Parathyroid adenoma (tissue), 2 donors: ENCODE results near the gene NPIPA1.
"Not testable (repeated sequence)": the region's sequence is repeated elsewhere in the genome, so short reads cannot be mapped to it uniquely, and the experiment has no call there.

Source experiments
- H2AFZ ChIP-seq: fragments of 300-600 bp; sonication (generic); one replicate; pipeline ENCODE4 v1.7.0; 2017; ENCODE audit warnings: antibody characterized with exemption, mild to moderate bottlenecking
- H3K27ac ChIP-seq: fragments of 300-600 bp; sonication (generic); one replicate; pipeline ENCODE4 v1.7.0; 2017
- H3K27me3 ChIP-seq: fragments of 300-600 bp; sonication (generic); one replicate; pipeline ENCODE4 v1.7.0; 2017; ENCODE audit warnings: low read length; ENCODE audit not compliant: control insufficient read depth, insufficient read depth
- H3K36me3 ChIP-seq: fragments of 300-600 bp; sonication (generic); one replicate; pipeline ENCODE4 v1.7.0; 2017; ENCODE audit warnings: low read length; ENCODE audit not compliant: control insufficient read depth, insufficient read depth
- H3K4me1 ChIP-seq: fragments of 300-600 bp; sonication (generic); one replicate; pipeline ENCODE4 v1.7.0; 2017; ENCODE audit warnings: control low read depth
- H3K4me2 ChIP-seq: fragments of 300-600 bp; sonication (generic); one replicate; pipeline ENCODE4 v1.7.0; 2017; ENCODE audit warnings: low read length
- H3K4me3 ChIP-seq: fragments of 300-600 bp; sonication (generic); one replicate; pipeline ENCODE4 v1.7.0; 2017; ENCODE audit warnings: low read depth, low read length
- H3K79me2 ChIP-seq: fragments of 300-600 bp; sonication (generic); one replicate; pipeline ENCODE4 v1.7.0; 2017; ENCODE audit warnings: control low read depth
- H3K9ac ChIP-seq: fragments of 300-600 bp; sonication (generic); one replicate; pipeline ENCODE4 v1.7.0; 2017; ENCODE audit warnings: mild to moderate bottlenecking
- H3K9me3 ChIP-seq: fragments of 300-600 bp; sonication (generic); one replicate; pipeline ENCODE4 v1.7.0; 2017; ENCODE audit warnings: low read length; ENCODE audit not compliant: control insufficient read depth
- CTCF ChIP-seq: fragments of 300-600 bp; sonication (generic); IDR thresholded peaks from one replicate; pipeline ENCODE4 v1.7.0; 2017; ENCODE audit warnings: antibody characterized with exemption, mild to moderate bottlenecking
- donor health status: primary hyperparathyroidism.

NPIPA1 gene

DNA sequence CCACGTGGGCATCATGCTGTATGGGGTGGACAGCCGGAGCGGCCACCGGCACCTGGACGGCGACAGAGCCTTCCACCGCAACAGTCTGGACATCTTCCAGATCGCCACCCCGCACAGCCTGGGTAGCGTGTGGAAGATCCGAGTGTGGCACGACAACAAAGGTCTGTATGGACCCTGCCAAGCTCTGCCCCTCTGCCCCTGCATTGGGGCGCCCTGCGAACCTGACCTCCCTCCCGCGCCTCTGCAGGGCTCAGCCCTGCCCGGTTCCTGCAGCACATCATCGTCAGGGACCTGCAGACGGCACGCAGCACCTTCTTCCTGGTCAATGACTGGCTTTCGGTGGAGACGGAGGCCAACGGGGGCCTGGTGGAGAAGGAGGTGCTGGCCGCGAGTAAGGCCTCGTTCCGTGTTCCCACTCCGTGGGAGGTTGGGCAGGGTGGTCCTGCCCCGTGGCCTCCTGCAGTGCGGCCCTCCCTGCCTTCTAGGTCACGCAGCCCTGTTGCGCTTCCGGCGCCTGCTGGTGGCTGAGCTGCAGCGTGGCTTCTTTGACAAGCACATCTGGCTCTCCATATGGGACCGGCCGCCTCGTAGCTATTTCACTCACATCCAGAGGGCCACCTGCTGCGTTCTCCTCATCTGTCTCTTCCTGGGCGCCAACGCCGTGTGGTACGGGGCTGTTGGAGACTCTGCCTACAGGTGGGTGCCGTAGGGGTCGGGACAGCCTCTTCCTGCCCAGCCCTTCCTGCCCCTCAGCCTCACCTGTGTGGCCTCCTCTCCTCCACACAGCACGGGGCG, 4.5 kb upstream of the NPIPA1 start:
- H3K4me3 ChIP-seq, H3K9ac ChIP-seq, H3K9me3 ChIP-seq, H2AFZ ChIP-seq, H3K4me1 ChIP-seq, H3K36me3 ChIP-seq, H3K27ac ChIP-seq, H3K4me2 ChIP-seq, H3K27me3 ChIP-seq, H3K79me2 ChIP-seq: not testable (repeated sequence)

DNA sequence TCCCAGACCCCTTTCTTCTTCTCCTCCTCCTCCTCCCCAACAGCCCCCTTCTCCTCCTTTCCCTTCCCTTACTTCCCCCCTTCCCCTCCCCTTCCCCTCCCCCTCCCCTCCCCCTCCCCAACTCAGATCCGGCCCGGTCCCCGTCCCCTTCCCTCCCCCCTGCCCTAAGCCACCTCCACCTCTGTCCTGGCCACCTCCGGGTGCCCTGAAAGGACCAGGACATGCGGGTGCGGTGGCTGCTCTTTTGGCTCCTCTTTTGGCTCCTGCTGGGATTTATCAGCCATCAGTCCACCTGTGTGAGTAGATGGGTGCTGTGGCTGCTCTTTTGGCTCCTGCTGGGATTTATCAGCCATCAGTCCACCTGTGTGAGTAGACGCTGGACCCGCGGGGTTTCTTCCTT, 751 bp downstream of the NPIPA1 start:
- H3K27ac ChIP-seq, H3K4me2 ChIP-seq, H3K4me1 ChIP-seq, H3K9me3 ChIP-seq, H2AFZ ChIP-seq, H3K4me3 ChIP-seq, H3K27me3 ChIP-seq, H3K36me3 ChIP-seq, H3K79me2 ChIP-seq, H3K9ac ChIP-seq: not testable (repeated sequence)

DNA sequence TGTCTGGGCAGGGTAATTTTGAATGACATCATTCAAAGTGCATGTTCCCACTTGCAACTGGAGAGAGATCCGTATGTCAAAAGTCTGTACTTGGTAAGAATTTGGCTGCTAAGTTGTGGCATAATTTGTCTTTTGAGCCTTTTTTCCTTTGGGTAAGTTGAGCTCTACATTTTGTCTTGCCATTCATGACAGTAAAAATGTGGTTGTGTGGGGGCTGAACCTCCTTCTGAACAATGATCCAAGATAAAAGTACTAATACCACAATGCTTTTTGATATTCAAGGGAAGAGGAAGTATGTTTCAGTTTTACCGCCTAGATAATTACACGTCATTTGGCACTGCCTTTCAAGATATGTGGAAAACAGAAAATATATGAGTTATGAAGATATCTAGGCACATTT, 5.4 kb downstream of the NPIPA1 start:
- H3K9me3 ChIP-seq, H3K27ac ChIP-seq, H3K36me3 ChIP-seq, H3K4me2 ChIP-seq, H3K27me3 ChIP-seq, H3K4me3 ChIP-seq, H3K4me1 ChIP-seq, H3K9ac ChIP-seq, H2AFZ ChIP-seq, H3K79me2 ChIP-seq: not testable (repeated sequence)

- TF ChIP-seq CTCF = no peak
- Histone ChIP-seq H3K4me1 (no peaks in the 10 kb centered on the region), H3K27ac (no peak overlapping the region), H3K9me3 (no peaks in the 10 kb centered on the region), H3K9ac (no peak overlapping the region), H3K27me3 (no peaks in the 10 kb centered on the region), H3K79me2 (no peaks in the 10 kb centered on the region), H3K4me2 (no peak overlapping the region), H3K4me3 (no peak overlapping the region), H2AFZ (no peak overlapping the region), H3K36me3 (no peaks in the 10 kb centered on the region)
These were observed 18.4 kb downstream of the NPIPA1 start for GRCh38 chr16:14955546-14956231.

DNA sequence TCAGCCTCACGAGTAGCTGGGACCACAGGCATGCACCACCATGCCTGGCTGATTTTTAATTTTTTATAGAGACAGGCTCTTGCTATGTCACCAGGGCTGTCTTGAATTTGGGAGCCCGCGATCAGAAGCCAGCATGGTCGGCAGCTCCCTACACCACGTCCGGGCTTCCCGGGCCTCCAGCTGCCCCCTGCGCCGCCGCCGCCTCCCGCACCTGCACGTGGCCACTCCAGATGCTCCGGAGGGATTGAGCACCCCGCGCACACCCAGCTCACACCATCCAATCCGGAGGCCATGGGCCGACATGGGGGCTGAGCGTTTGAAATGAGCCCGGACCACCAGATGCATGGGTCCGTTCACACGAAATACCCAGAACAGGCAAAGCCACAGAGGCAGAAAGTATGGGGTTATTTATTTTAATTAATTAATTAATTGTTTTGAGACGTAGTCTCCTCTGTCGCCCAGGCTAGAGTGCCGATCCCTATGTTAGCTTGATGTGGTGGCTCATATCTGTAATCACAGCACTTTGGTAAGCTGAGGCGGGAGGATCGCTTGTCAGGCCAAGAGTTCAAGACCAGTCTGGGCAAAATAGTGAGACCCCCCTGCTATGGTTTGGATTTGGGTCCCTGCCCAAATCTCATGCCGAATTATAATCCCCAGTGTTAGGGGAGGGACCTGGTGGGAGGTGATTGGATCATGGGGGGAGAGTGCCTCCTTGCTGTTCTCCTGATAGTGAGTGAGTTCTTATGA, 20.5 kb downstream of the NPIPA1 start:
- Histone ChIP-seq H3K36me3 (no peaks in the 10 kb centered on the region), H2AFZ (no peak overlapping the region), H3K9me3 (no peaks in the 10 kb centered on the region), H3K4me2 (no peak overlapping the region), H3K9ac (no peak overlapping the region), H3K27me3 (no peaks in the 10 kb centered on the region), H3K79me2 (no peaks in the 10 kb centered on the region), H3K27ac (no peak overlapping the region), H3K4me1 (no peaks in the 10 kb centered on the region), H3K4me3 (no peak overlapping the region)
- TF ChIP-seq CTCF = no peak

DNA sequence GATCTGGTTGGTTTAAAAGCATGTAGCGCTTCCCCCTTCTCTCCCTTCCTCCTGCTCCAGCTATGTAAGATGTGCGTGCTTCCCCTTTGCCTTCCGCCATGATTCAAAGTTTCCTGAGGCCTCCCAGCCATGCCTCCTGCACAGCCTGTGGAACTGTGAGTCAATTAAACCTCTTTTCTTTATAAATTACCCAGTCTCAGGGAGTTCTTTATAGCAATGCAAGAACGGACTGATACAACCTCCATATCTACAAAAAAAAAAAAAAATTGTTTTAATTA, 21.0 kb downstream of the NPIPA1 start:
- no peak overlapping the region for H3K9ac ChIP-seq
- H3K79me2 ChIP-seq = no peaks in the 10 kb centered on the region
- H3K27ac ChIP-seq = no peak overlapping the region
- H3K4me1 ChIP-seq = no peaks in the 10 kb centered on the region
- no peaks in the 10 kb centered on the region for H3K9me3 ChIP-seq
- H3K27me3 ChIP-seq = no peaks in the 10 kb centered on the region
- no peak for TF ChIP-seq CTCF
- H3K4me2 ChIP-seq = no peak overlapping the region
- H3K36me3 ChIP-seq = no peaks in the 10 kb centered on the region
- H3K4me3 ChIP-seq = no peak overlapping the region
- no peak overlapping the region for H2AFZ ChIP-seq
